Measurements from ENCODE around the gene TASOR2.

The TASOR2 gene

GRCh38 chr10:5658871-5659618 lies 25.6 kb upstream of the TASOR2 start:
- Mint-ChIP-seq H3K27ac (peak overlapping the region in 2 of 3 experiments; percentile 8 to 20), H3K36me3 (ENCODE audit: low read depth) (no peaks in the 10 kb centered on the region), H3K4me3 (no peak overlapping the region), H3K27me3 (ENCODE audit: low read depth) (no peaks in the 10 kb centered on the region), H3K4me1 (peaks cover 30% of the 10 kb centered on the region), H3K9me3 (no peaks in the 10 kb centered on the region)
- TF ChIP-seq, protein P1, sequence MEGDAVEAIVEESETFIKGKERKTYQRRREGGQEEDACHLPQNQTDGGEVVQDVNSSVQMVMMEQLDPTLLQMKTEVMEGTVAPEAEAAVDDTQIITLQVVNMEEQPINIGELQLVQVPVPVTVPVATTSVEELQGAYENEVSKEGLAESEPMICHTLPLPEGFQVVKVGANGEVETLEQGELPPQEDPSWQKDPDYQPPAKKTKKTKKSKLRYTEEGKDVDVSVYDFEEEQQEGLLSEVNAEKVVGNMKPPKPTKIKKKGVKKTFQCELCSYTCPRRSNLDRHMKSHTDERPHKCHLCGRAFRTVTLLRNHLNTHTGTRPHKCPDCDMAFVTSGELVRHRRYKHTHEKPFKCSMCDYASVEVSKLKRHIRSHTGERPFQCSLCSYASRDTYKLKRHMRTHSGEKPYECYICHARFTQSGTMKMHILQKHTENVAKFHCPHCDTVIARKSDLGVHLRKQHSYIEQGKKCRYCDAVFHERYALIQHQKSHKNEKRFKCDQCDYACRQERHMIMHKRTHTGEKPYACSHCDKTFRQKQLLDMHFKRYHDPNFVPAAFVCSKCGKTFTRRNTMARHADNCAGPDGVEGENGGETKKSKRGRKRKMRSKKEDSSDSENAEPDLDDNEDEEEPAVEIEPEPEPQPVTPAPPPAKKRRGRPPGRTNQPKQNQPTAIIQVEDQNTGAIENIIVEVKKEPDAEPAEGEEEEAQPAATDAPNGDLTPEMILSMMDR (IDR thresholded peaks at IDR 0.05; ENCODE audit: unreplicated experiment in 3 of 3) = no peak

DNA sequence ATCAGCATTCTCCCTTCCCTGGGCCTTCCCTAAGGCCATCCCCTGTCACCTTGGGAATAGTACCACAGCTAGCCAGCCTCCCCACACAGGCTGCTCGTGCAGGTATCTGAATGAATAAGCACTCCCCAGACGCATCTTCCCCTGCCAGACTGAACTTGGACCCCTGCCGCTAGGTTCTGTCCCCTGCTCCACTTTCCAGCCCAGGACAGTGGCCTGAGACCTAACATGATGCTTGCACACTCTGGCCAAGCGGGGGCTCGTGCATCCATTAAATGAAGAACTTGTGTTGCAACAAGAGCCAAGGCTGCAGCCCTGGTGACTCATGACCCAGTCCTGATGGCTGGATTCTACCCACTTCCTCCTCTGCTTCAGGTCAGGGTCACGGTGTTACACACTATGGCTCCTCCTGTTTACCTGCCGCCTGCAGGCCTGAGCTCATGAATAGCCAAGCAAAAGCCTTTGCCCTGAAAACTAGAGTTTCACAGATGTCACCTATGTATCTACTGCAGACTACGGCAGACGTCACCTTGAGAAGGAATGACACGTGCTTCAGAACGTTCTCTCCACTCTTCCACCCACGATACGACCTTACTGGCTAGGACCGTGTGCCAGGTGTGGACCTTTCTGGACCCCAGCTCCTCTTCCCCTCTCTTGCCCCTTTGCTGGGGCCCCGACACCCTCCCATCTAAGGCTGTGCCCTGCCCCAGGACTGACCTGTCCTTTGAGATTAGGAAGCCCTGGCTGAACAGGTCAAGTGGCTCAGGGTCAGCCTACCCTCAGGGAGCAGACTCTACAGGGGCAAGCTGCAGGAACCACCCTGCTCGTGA lies 24.7 kb upstream of the TASOR2 start:
- peaks cover 35% of the 10 kb centered on the region for H3K4me1 Mint-ChIP-seq
- TF ChIP-seq, protein P1 (IDR thresholded peaks at IDR 0.05; ENCODE audit: unreplicated experiment in 3 of 3) = no peak
- H3K27ac Mint-ChIP-seq = peak overlapping the region in 2 of 3 experiments; percentile 8 to 20
- no peaks in the 10 kb centered on the region for H3K27me3 Mint-ChIP-seq (ENCODE audit: low read depth)
- no peaks in the 10 kb centered on the region for H3K9me3 Mint-ChIP-seq
- H3K36me3 Mint-ChIP-seq (ENCODE audit: low read depth) = no peaks in the 10 kb centered on the region
- H3K4me3 Mint-ChIP-seq = no peak overlapping the region

DNA sequence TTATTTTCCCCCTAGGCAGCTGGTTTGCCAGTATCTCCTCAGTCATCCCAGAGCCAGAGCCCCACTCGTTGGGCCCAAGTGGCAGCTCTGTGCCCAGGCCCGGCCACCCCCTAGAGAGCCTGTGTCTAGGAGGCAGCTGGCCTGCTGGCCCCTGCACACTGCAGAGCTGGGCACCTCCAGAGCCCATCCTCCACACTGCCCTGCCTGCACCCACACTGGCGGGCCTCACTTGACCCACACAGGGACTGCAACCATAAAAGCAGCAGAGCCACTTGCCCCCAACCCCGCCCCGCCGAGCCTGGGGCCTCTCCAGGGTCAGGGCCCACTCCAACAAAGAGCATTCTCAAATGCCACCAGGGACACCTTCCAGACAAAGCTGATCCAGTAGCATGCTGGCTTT lies 23.6 kb upstream of the TASOR2 start:
- Mint-ChIP-seq H3K36me3 (ENCODE audit: low read depth) (no peaks in the 10 kb centered on the region), H3K4me1 (peaks cover 41% of the 10 kb centered on the region), H3K9me3 (no peaks in the 10 kb centered on the region), H3K27ac (no peak overlapping the region), H3K4me3 (no peak overlapping the region), H3K27me3 (ENCODE audit: low read depth) (no peaks in the 10 kb centered on the region)
- TF ChIP-seq, protein P1 (IDR thresholded peaks at IDR 0.05; ENCODE audit: unreplicated experiment in 3 of 3) = no peak

GRCh38 chr10:5662708-5663579 lies 21.7 kb upstream of the TASOR2 start:
- Mint-ChIP-seq H3K4me3 (peak overlapping the region; percentile 63 to 82 (median 67)), H3K27ac (peak overlapping the region in 2 of 3 experiments; percentile 45 to 56), H3K9me3 (no peaks in the 10 kb centered on the region), H3K36me3 (ENCODE audit: low read depth) (no peaks in the 10 kb centered on the region), H3K4me1 (peaks cover 50% of the 10 kb centered on the region), H3K27me3 (ENCODE audit: low read depth) (no peaks in the 10 kb centered on the region)
- TF ChIP-seq, protein P1 (IDR thresholded peaks at IDR 0.05; ENCODE audit: unreplicated experiment in 3 of 3) = no peak

DNA sequence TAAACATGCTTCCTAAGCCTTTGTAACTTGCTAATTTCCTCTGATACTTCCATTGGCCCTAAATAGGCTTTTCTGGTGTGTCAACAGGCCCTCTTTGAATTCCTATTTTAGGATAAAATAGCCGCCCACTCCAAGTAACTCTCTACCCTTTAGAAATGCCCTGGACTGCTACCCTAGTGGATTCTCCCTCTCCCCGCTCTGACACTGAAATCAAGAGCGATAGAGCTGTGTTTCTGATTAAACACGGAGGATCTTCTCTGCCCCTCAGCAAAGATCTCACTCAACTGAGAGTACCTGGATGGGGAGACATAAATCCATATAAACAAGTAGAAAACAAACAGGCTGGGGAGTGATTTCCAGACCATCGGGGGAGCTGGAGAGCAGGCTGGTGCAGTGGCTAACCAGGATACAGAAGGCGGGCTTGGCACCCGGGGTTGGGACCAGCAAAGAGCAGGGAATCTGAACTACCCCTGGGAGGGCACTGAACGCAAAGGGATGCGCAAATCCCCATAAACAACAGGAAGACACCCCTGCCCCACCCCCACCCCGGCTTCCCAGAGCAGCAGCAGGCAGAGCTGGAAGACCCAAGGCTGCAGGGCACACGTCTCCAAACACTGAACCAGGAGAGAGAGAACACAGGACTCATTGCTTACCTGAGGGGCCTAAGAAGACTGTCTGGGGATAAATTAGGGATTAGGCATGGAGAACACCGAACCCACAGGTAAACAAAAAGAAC lies 20.8 kb upstream of the TASOR2 start:
- Mint-ChIP-seq H3K4me1 (peaks cover 51% of the 10 kb centered on the region), H3K4me3 (peak overlapping the region; percentile 47 to 68 (median 57)), H3K36me3 (ENCODE audit: low read depth) (no peaks in the 10 kb centered on the region), H3K27ac (peak overlapping the region in 2 of 3 experiments; percentile 17 to 35), H3K27me3 (ENCODE audit: low read depth) (no peaks in the 10 kb centered on the region), H3K9me3 (no peaks in the 10 kb centered on the region)
- TF ChIP-seq, protein P1 (IDR thresholded peaks at IDR 0.05; ENCODE audit: unreplicated experiment in 3 of 3) = no peak

Measured in nephron (organoid).